GM18519 (cell line): Measurements from ENCODE around the gene ATP10A.

Experiments used
- ATAC-seq: cut with Tn5 transposase; IDR thresholded peaks from one replicate; pipeline ENCODE4 v1.9.1; 2021; ENCODE audit warnings: mild to moderate bottlenecking, moderate library complexity; ENCODE audit not compliant: unreplicated experiment, low FRiP score

The ATP10A gene

DNA sequence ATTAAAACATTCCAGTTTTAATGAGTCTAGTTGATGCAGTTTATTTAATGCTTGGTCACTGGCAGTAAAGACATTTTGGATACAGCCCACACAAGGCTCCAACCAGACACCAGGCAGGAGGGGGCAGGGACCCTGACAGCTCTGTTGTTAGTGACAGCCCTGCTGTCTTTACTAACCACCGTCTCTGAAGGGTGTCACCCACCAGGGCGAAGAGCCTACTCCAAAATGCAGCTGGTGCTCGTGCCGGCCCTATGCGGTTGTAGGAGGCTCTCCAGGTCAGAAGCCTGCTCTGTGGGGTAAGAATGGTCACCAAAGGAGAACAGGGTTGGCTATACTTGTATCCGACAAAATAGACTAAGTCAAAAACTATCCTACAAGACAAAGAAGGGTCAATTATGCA, 132.2 kb downstream of the ATP10A start:
- no peak for ATAC-seq

DNA sequence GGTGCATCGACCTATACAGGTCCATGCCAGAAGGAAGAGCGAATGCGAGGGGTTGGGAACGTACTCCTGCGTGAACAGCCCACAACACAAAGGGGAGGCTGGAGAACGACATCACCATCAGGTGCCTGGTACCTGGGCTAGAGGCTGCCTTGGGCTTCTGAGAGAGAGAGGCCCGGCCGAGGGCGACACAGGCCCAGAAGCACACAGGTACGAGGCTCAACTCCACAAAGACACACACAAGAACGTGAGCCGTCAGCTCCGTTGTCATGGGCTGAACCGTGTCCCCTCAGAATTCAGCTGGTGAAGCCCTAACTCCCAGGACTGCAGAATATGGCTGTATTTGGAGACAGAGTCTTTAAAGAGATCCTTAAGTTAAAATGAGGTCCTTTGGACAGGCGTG, 134.3 kb downstream of the ATP10A start:
- no peak for ATAC-seq

GRCh38 chr15:25727867-25728600, 135.1 kb downstream of the ATP10A start:
- no peak for ATAC-seq

DNA sequence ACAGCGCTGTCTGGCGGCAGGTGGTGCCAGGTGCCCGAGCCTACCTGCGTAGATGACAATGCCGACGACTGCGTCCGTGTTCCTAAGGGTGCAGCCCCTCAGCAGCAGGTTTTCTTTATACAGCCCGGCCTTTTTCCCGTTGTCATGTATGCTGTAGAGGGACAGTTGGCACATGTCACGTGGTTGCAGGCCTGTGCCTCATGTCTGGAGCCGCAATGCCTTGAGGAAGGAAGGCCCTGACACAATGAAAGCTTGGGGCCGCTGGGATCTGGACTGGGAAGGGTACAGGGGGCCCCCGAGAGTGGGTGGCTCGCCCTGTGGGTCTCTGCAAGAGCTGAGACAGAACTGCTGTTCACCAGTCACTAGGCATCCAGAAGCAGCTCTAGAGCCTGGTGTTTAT, 136.0 kb downstream of the ATP10A start:
- no peak for ATAC-seq

DNA sequence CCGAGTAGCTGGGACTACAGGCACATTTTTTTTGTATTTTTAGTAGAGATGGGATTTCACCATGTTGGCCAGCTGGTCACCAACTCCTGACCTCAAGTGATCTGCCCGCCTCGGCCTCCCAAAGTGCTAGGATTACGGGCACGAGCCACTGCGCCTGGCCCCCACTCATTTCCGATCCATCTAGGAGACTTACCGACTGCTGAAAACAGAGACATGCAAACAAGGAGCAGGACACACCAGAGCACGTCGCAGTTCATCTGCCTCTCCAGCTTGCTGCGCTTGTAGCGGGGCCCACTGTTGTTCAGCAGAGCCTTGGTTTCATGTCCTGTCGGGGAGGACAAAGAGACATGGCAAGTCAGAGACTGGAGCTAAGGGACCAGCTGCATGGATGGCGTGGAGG, 137.4 kb downstream of the ATP10A start:
- no peak for ATAC-seq

- ATAC-seq, result no peak
These were observed 138.2 kb downstream of the ATP10A start for GRCh38 chr15:25724899-25725298.

GRCh38 chr15:25721605-25721955, 141.5 kb downstream of the ATP10A start:
- no peak for ATAC-seq

DNA sequence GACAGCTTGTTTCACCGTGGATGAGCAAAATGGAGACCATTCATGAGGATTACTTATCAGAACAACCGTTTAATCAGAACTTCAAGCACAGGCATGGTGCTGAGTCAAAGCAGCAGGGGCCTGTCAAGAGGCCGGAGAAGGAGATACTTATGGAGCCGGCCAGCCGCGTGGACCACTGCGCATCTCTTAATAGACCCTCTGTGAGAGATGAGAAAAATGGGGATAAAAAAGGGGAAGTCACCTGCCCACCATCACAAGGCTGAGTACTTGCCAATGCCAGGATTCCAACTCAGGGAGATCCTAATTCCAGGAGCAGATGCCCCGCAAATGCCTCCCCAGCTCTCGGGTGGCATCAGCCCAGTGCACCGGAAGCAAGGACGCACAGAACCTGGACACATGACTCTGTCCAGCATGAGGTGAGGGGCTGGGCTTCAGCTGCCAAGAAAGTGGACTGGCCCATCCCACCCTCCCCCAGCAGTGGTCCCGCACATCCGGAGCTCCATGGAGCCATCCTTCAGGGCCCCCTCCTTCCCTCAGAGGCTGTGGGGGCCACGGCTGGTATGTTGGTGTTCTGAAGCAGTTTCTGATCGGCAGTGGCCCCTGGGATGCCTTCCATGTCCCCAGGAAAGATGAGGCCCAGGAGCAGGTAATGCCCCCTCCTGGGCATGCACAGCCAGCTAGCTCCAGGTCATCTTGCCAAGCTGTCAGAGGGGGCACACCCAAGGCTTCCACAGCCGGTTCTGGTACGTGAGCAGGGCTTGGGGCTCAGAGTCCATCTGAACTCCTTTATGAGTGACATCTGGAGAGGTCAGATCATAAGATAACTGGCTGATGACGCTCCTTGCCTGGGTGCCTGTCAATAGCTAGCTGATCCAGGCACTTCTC, 143.8 kb downstream of the ATP10A start:
- no peak for ATAC-seq

- ATAC-seq, result no peak
These were observed 144.5 kb downstream of the ATP10A start for GRCh38 chr15:25718597-25718996.

- ATAC-seq, result no peak
These were observed 145.0 kb downstream of the ATP10A start for GRCh38 chr15:25718169-25718536.

DNA sequence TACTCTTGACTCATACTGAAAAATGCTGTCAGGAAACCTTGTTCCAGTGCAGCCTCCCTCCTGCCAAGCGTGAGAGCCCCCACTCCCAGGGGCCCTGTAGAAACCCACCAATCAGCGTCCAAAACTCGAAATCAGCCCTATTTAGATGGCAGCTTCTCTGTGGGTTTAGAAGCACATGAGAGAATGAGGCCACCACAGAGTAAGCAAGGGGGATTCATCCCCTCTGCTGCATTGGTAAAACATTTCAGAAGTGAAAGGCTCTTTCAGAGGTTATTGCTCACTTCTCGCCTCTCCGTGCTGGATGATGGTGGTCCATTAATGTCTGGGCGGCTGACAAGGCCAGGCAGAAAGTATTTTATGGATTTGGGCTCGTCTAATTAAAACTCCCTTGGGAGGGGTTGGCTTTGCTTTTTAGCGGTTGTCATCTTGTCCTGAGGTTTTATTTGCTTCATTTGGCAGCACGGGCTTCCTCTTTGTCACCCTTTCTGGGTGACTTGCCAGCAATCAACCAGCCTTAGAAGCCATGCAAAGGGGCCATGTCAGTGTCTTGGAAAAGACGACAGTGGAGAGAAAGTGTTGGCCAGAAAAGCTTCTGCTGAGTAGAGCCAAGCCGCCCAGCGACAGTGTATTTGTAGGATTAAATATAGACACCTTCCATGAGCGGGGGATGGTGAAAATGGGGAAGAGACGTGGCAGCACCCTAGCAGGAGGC, 145.5 kb downstream of the ATP10A start:
- ATAC-seq, result peak; percentile 77

- no peak for ATAC-seq
These were observed 146.0 kb downstream of the ATP10A start for GRCh38 chr15:25717127-25717456.

DNA sequence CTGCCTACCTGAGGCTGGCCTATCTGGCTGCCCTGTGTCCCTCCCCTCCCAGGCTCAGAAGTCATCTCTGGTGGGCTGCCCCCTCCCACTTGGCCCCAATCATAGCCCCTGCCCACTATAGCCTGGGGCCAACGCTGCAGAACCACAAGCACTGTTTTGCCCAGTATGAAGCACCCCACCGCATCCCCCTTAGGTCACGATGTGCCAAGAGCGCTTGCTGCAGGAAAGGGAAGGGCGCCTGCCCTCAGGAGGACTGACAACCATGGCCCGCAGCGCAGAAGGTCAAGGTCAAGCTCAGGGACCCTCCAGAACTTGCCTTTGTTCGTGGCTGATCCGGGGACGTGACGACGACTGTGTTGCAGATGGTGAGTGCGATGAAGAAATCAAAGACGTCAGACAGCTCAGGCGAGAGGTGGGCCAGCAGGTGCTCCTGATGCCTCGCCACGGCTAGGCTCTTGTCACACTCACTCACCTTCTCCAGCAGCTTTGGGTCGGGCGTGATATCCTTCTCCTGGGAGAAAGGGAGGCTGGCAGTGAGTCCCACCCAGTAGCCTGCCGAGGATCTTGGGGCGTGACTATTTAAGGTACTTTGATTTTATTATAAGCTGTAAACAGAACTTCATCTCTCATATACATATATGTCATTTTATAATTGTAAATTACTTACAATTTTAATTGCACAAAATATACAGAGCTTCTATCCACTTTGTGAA, 146.6 kb downstream of the ATP10A start:
- no peak for ATAC-seq

- no peak for ATAC-seq
These were observed 147.4 kb downstream of the ATP10A start for GRCh38 chr15:25715536-25716413.

DNA sequence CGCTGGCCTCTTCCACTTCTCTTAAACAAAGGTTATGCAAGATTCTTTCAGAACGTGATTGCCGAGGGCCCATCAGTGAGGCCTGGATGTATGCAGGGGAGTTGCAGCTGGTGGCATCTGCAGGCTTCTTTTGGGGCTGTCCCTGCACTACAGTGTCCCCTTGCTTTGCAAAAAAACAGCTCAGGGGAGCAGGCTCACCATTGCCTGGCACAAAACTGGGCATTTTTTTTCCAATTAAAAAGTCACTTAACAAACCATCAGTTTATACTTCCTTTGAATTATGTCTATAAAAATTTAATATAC, 148.6 kb downstream of the ATP10A start:
- ATAC-seq, result no peak

- no peak for ATAC-seq
These were observed 149.2 kb downstream of the ATP10A start for GRCh38 chr15:25713736-25714537.

GRCh38 chr15:25712961-25713355, 150.2 kb downstream of the ATP10A start:
- no peak for ATAC-seq

GRCh38 chr15:25712192-25712960, 150.8 kb downstream of the ATP10A start:
- ATAC-seq, result no peak

- no peak for ATAC-seq
These were observed 151.4 kb downstream of the ATP10A start for GRCh38 chr15:25711691-25712090.
